ENCODE results near the gene POLR2I. TPM values are rescaled to one million over a fixed set of nuclear protein-coding genes. Genes with fewer than 3 reads are reported as not detected.

The POLR2I gene
- total RNA-seq, 2 donors from 2014 or later: 102 to 132 TPM

DNA sequence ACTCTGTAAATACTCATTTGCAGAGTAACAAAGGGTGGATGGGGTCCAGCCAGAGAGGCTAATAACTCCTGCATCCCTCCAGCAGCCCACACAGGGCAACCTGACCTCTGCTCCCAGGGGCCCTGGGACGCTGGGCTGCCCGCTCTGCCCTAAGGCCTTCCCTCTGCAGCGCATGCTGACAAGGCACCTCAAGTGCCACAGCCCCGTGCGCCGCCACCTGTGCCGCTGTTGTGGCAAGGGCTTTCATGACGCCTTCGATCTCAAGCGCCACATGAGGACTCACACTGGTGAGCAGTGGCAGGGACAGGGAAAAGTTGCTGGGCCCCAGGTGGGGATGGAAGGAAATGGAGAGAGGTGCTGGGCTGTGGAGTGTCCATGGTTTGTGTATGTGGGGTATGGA, 2.0 kb downstream of the POLR2I start:
- no peak overlapping the region for H3K9ac ChIP-seq (ENCODE audit: extremely low read depth, low read length, poor library complexity, severe bottlenecking)
- H3K4me1 Mint-ChIP-seq: peaks cover 13% of the 10 kb centered on the region
- DNase-seq: no peak

DNA sequence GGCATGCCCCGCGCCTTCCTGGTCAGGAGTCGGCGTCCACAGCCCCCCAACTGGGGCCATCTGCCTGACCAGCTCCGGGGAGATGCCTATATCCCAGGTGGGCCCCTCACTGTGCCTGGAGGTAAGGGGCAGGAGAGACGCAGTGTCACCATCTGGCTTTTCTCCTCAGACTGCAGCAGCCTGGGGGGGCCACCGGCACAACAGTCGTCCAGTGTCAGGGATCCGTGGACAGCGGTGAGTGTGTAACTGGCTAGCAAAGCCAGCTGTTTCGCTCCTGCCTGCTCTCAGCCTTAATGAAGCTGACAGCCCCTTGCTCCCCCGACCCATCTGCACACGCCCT, 3.5 kb downstream of the POLR2I start:
- Histone ChIP-seq H3K27me3 (ENCODE audit: control insufficient read depth, insufficient read depth, low read length, poor library complexity, severe bottlenecking) (no peaks in the 10 kb centered on the region), H3K9ac (ENCODE audit: extremely low read depth, low read length, poor library complexity, severe bottlenecking) (no peak overlapping the region), H3K27ac (ENCODE audit: low read depth, low read length) (peak overlapping the region; percentile 21), H3K4me3 (ENCODE audit: low read length) (no peak overlapping the region), H3K36me3 (ENCODE audit: control insufficient read depth, insufficient read depth, low read length) (peaks cover 10% of the 10 kb centered on the region), H3K9me3 (ENCODE audit: control insufficient read depth, low read length) (no peaks in the 10 kb centered on the region), H3K4me1 (ENCODE audit: control insufficient read depth, insufficient read depth, low read length) (no peaks in the 10 kb centered on the region)
- Mint-ChIP-seq H3K9me3 (no peaks in the 10 kb centered on the region), H3K36me3 (ENCODE audit: low read depth) (peaks cover 27% of the 10 kb centered on the region), H3K4me1 (peaks cover 11% of the 10 kb centered on the region), H3K27ac (no peak overlapping the region), H3K4me3 (no peak overlapping the region), H3K27me3 (ENCODE audit: insufficient read depth) (no peaks in the 10 kb centered on the region)
- DNase-seq: no peak
- TF ChIP-seq, protein P1, sequence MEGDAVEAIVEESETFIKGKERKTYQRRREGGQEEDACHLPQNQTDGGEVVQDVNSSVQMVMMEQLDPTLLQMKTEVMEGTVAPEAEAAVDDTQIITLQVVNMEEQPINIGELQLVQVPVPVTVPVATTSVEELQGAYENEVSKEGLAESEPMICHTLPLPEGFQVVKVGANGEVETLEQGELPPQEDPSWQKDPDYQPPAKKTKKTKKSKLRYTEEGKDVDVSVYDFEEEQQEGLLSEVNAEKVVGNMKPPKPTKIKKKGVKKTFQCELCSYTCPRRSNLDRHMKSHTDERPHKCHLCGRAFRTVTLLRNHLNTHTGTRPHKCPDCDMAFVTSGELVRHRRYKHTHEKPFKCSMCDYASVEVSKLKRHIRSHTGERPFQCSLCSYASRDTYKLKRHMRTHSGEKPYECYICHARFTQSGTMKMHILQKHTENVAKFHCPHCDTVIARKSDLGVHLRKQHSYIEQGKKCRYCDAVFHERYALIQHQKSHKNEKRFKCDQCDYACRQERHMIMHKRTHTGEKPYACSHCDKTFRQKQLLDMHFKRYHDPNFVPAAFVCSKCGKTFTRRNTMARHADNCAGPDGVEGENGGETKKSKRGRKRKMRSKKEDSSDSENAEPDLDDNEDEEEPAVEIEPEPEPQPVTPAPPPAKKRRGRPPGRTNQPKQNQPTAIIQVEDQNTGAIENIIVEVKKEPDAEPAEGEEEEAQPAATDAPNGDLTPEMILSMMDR (conservative IDR thresholded peaks at IDR 0.05): no peak
- WGBS, 2 experiments (ENCODE audit: insufficient coverage in 1 of 2, insufficient read length in 1 of 2): 84 to 88% methylated on average over 7 to 13 of the region's 13 CpGs

More for the DNA sequence above, 2.0 kb downstream of the POLR2I start:
- Mint-ChIP-seq H3K27ac (peak overlapping the region; percentile 2), H3K4me3 (peak overlapping the region; percentile 94), H3K36me3 (ENCODE audit: low read depth) (peaks cover 30% of the 10 kb centered on the region), H3K27me3 (ENCODE audit: insufficient read depth) (no peaks in the 10 kb centered on the region), H3K9me3 (no peaks in the 10 kb centered on the region)
- no peaks in the 10 kb centered on the region for H3K27me3 ChIP-seq (ENCODE audit: control insufficient read depth, insufficient read depth, low read length, poor library complexity, severe bottlenecking)
- no peak overlapping the region for H3K27ac ChIP-seq (ENCODE audit: low read depth, low read length)
- 95 to 96% methylated on average over 8 to 10 of the region's 10 CpGs for WGBS, 2 experiments (ENCODE audit: insufficient coverage in 1 of 2, insufficient read length in 1 of 2)
- H3K4me3 ChIP-seq (ENCODE audit: low read length): no peak overlapping the region
- peaks cover 22% of the 10 kb centered on the region for H3K36me3 ChIP-seq (ENCODE audit: control insufficient read depth, insufficient read depth, low read length)
- TF ChIP-seq, protein P1 (conservative IDR thresholded peaks at IDR 0.05): no peak
- no peaks in the 10 kb centered on the region for H3K9me3 ChIP-seq (ENCODE audit: control insufficient read depth, low read length)
- H3K4me1 ChIP-seq (ENCODE audit: control insufficient read depth, insufficient read depth, low read length): no peaks in the 10 kb centered on the region

DNA sequence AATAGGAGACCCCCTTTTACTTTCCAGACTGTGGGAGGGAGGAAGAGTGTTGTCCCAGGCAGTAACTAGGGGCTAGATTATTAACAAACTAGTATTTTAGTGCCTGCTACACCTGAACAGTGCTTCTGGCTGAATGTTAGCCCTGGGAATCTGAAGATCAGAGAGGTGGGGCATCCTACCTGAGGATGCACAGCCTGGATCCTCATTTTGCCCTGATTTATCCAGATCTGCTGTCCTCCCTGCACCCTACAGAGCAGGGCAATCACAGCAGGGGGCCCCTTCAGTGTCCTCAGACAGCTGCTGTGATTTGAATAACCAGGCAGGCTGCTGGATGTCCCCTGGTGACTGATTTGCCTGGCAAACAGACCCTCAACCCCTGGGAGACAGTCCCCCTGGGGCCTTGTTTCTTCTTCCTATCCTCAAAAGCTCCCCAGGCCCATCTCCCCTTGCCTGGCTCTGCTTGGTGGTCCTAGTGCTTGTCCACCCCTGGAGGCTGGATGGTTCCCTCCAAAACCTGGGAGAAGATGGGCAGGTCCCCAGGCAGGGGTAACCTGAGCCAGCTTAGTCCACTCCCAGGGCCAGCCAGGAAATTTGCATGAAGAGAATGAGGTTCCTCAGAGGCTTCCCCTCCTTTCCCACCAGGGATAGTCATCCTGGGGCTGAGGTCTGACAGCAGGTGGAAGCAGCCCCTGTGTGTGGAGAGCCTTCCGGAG, 4.0 kb downstream of the POLR2I start, which contains the start of gene OVOL3:
Gene OVOL3 (plus strand): TSS at position 657 of the 713 bp plus-strand sequence. CDS start 60 bp downstream, outside the sequence.
- no peaks in the 10 kb centered on the region for H3K27me3 Mint-ChIP-seq (ENCODE audit: insufficient read depth)
- Histone ChIP-seq H3K4me3 (ENCODE audit: low read length) (no peak within 1 kb of the TSS), H3K9ac (ENCODE audit: extremely low read depth, low read length, poor library complexity, severe bottlenecking) (no peak within 1 kb of the TSS), H3K4me1 (ENCODE audit: control insufficient read depth, insufficient read depth, low read length) (no peaks in the 10 kb centered on the region), H3K27me3 (ENCODE audit: control insufficient read depth, insufficient read depth, low read length, poor library complexity, severe bottlenecking) (no peaks in the 10 kb centered on the region), H3K36me3 (ENCODE audit: control insufficient read depth, insufficient read depth, low read length) (peaks cover 9% of the 10 kb centered on the region), H3K9me3 (ENCODE audit: control insufficient read depth, low read length) (no peaks in the 10 kb centered on the region), H3K27ac (ENCODE audit: low read depth, low read length) (peak within 1 kb of the TSS; percentile 21)
- 88% methylated on average over 1 of the region's 1 CpG; no CpG with 5 or more reads in 1 of the 2 experiments for WGBS, 2 experiments (ENCODE audit: insufficient coverage in 1 of 2, insufficient read length in 1 of 2)
- H3K27ac Mint-ChIP-seq: no peak within 1 kb of the TSS
- peaks cover 31% of the 10 kb centered on the region for H3K36me3 Mint-ChIP-seq (ENCODE audit: low read depth)
- peak; percentile 84 for DNase-seq
- TF ChIP-seq, protein P1 (conservative IDR thresholded peaks at IDR 0.05): no peak
- H3K9me3 Mint-ChIP-seq: no peaks in the 10 kb centered on the region
- no peak within 1 kb of the TSS for H3K4me3 Mint-ChIP-seq
- H3K4me1 Mint-ChIP-seq: peaks cover 9% of the 10 kb centered on the region

Measured in endodermal cell (in vitro differentiated cells).